Stimulated activated CD8-positive, alpha-beta memory T cell treated with anti-CD3 and anti-CD28 coated beads, Interleukin-7, amount 100 ng/mL, for 48 hours (primary cell): ENCODE results near the gene NOP14.
"Not testable (repeated sequence)": the region's sequence is repeated elsewhere in the genome, so short reads cannot be mapped to it uniquely, and the experiment has no call there.

Experiments
- DNase-seq, 2 donors: peaks; one replicate each; pipeline ENCODE4 v3.0.0-alpha.2; 2020; ENCODE audit warnings: low read depth in 1 of 2; ENCODE audit errors: extremely low read depth in 1 of 2

Gene NOP14

GRCh38 chr4:2943364-2944090 lies 19.7 kb downstream of the NOP14 start:
- no peak for DNase-seq

- no peak for DNase-seq
Measured at GRCh38 chr4:2942532-2943363, 20.5 kb downstream of the NOP14 start.

- no peak for DNase-seq
Measured at GRCh38 chr4:2942037-2942531, 21.1 kb downstream of the NOP14 start.

- no peak for DNase-seq
Measured at GRCh38 chr4:2941138-2942036, 21.8 kb downstream of the NOP14 start.

GRCh38 chr4:2940267-2941137 lies 22.7 kb downstream of the NOP14 start:
- no peak for DNase-seq

- DNase-seq = no peak
Measured at GRCh38 chr4:2939383-2940243, 23.6 kb downstream of the NOP14 start.

- no peak for DNase-seq
Measured at GRCh38 chr4:2938906-2939305, 24.3 kb downstream of the NOP14 start.

- not testable (repeated sequence) for DNase-seq
Measured at GRCh38 chr4:2938411-2938810, 24.8 kb downstream of the NOP14 start.

GRCh38 chr4:2937986-2938385 lies 25.2 kb downstream of the NOP14 start:
- DNase-seq = no peak

- no peak for DNase-seq
Measured at GRCh38 chr4:2937146-2937857, 25.9 kb downstream of the NOP14 start.

GRCh38 chr4:2936773-2937145 lies 26.4 kb downstream of the NOP14 start:
- DNase-seq = peak in 1 of 2 donors; percentile 67

GRCh38 chr4:2935762-2936743 lies 27.2 kb downstream of the NOP14 start:
- DNase-seq = peak; percentile 62 to 88

- DNase-seq = peak; percentile 90 to 91
Measured at GRCh38 chr4:2934813-2935761, 28.1 kb downstream of the NOP14 start.

- no peak for DNase-seq
Measured at GRCh38 chr4:2934077-2934812, 29.0 kb downstream of the NOP14 start.

- DNase-seq = no peak
Measured at GRCh38 chr4:2933566-2934076, 29.6 kb downstream of the NOP14 start.
